Peyer's patch (tissue), 4 donors: Measurements from ENCODE around the gene KLF16.

Experiments
- CTCF ChIP-seq, 6 experiments: fragments of 450-650 bp in 4 of 6; fragments of 200-600 bp in 2 of 6; sonication (generic) in 1 of 6; IDR thresholded peaks; one replicate each; pipeline ENCODE4 v1.5.1; 2017 to 2019; ENCODE audit warnings: antibody characterized with exemption in 6 of 6, mild to moderate bottlenecking in 3 of 6, moderate library complexity in 1 of 6
- POLR2A ChIP-seq, 2 donors: fragments of 450-650 bp; IDR thresholded peaks; one replicate each; pipeline ENCODE4 v1.5.1; 2017; ENCODE audit warnings: antibody characterized with exemption in 2 of 2, mild to moderate bottlenecking in 2 of 2, moderate library complexity in 2 of 2

DNA sequence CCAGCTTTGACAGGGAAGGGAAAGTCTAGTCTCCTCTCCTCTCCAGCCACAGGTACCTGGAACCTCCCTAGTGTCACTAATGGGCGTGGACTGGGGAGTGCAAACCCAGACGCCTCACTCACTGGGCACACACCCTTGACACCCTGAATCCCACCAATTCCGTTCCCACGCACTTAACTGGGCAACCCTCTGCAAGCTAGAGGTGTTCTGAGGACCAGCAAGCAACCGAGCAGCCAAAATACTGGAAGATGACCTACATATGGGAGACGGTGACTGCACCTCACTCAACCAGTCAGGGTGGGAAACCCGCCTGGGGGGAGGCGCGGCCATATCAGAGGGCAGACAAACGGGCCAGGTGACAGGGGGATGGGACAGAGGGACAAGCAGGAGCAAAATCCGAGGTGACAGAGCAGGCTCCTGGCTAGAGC is 20.9 kb upstream of the KLF16 start:
- no peak for TF ChIP-seq POLR2A (IDR thresholded peaks at IDR 0.05)
- no peak for TF ChIP-seq CTCF (IDR thresholded peaks at IDR 0.05)
